Peyer's patch (tissue), 4 donors: ENCODE measurements around the gene CFAP206.

Experiments
- CTCF ChIP-seq, 6 experiments: fragments of 450-650 bp in 4 of 6; fragments of 200-600 bp in 2 of 6; sonication (generic) in 1 of 6; IDR thresholded peaks; one replicate each; pipeline ENCODE4 v1.5.1; 2017 to 2019; ENCODE audit warnings: antibody characterized with exemption in 6 of 6, mild to moderate bottlenecking in 3 of 6, moderate library complexity in 1 of 6
- POLR2A ChIP-seq, 2 donors: fragments of 450-650 bp; IDR thresholded peaks; one replicate each; pipeline ENCODE4 v1.5.1; 2017; ENCODE audit warnings: antibody characterized with exemption in 2 of 2, mild to moderate bottlenecking in 2 of 2, moderate library complexity in 2 of 2

- TF ChIP-seq CTCF (IDR thresholded peaks at IDR 0.05), result no peak
- no peak for TF ChIP-seq POLR2A (IDR thresholded peaks at IDR 0.05)
These were observed 13.8 kb downstream of the CFAP206 start for GRCh38 chr6:87421576-87421975.
